Transverse colon (tissue), 4 donors: ENCODE results near the gene SNED1.

Source experiments
- CTCF ChIP-seq, 5 experiments: fragments of 200-600 bp in 3 of 5; fragments of 450-650 bp in 2 of 5; sonication (generic) in 3 of 5; IDR thresholded peaks; 1 replicate in 2 of 5; 2 replicates in 3 of 5; pipeline ENCODE4 v1.5.1; 2016 to 2017; ENCODE audit warnings: antibody characterized with exemption in 5 of 5, inconsistent platforms in 3 of 5, mild to moderate bottlenecking in 2 of 5, moderate library complexity in 1 of 5
- POLR2AphosphoS5 ChIP-seq, 3 donors: sonication (generic); formaldehyde crosslinking; IDR thresholded peaks; one replicate each; pipeline ENCODE4 v1.6.1; 2016; ENCODE audit warnings: antibody characterized with exemption in 3 of 3

- no peak for TF ChIP-seq CTCF (IDR thresholded peaks at IDR 0.05)
- no peak for TF ChIP-seq POLR2AphosphoS5 (IDR thresholded peaks at IDR 0.05)
Observed at GRCh38 chr2:241070811-241071676, 72.6 kb downstream of the SNED1 start.
